HG02642 (cell line): ENCODE data around the gene SP2.
A peak's percentile ranks its signal among the peaks of the same experiment; 100 is the strongest.
"Not testable (repeated sequence)": the region's sequence is repeated elsewhere in the genome, so short reads cannot be mapped to it uniquely, and the experiment has no call there.

Source experiments
- ATAC-seq: cut with Tn5 transposase; IDR thresholded peaks from one replicate; pipeline ENCODE4 v1.9.1; 2021; ENCODE audit warnings: mild to moderate bottlenecking; ENCODE audit not compliant: unreplicated experiment, poor library complexity

The SP2 gene

DNA sequence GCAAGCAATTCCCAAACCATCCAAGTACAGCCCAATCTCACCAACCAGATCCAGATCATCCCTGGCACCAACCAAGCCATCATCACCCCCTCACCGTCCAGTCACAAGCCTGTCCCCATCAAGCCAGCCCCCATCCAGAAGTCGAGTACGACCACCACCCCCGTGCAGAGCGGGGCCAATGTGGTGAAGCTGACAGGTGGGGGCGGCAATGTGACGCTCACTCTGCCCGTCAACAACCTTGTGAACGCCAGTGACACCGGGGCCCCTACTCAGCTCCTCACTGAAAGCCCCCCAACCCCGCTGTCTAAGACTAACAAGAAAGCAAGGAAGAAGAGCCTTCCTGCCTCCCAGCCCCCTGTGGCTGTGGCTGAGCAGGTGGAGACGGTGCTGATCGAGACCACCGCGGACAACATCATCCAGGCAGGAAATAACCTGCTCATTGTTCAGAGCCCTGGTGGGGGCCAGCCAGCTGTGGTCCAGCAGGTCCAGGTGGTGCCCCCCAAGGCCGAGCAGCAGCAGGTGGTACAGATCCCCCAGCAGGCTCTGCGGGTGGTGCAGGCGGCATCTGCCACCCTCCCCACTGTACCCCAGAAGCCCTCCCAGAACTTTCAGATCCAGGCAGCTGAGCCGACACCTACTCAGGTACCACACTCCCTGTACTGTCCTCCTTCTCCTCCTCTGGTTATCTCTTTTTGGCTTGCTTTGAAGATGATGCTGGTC is 20.6 kb downstream of the SP2 start:
- ATAC-seq = no peak

DNA sequence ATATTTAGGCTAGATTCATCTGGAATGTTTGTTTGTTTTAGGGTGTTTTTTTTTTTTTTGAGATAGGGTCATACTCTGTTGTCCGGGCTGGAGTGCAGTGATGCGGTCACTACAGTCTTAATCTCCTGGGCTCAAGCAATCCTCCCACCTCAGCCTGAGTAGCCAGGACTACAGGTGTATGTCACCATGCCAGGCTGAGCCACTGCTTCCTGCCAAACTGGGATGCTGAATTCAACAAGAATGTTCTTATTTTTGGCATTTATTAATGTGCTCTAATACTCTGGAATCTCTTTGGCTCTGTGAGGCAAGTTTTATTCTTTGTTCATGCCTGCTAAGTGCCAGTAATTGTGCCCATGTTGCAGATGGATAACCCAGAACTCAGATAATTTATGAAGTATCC is 21.5 kb downstream of the SP2 start:
- ATAC-seq = no peak

DNA sequence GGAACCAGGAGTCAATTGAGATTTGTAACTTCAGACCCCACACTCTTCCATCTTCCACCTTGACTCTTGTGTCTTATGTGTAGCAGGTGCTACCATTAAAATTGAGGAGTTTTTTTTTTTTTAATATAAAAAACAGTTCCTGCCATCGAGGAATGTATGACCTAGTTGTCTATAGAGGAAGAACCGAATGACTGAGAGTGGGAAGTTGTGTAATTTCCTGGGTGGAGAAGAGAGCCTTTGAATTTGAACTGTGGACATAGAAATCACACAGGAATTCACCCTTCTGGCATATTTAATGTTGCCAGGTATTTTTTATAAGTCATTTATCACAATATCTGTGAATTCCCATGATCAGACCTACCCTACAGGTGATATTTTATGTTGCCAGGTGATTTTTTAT is 22.0 kb downstream of the SP2 start:
- ATAC-seq = no peak

DNA sequence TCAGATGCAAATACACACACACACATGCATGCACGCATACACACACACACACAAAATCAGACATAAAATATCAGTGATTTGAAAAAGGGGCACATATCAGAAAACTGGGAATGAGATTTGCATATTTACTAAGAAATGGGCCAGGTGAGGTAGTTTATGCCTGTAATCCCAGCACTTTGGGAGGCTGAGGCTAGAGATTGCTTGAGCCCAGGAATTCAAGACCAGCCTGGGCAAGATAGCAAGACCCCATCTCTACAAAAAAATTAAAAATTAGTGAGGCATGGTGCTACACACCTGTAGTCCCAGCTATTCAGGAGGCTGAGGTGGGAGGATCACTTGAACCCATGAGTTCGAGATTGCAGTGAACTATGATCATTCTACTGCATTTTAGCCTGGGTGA is 23.0 kb downstream of the SP2 start:
- ATAC-seq = no peak

DNA sequence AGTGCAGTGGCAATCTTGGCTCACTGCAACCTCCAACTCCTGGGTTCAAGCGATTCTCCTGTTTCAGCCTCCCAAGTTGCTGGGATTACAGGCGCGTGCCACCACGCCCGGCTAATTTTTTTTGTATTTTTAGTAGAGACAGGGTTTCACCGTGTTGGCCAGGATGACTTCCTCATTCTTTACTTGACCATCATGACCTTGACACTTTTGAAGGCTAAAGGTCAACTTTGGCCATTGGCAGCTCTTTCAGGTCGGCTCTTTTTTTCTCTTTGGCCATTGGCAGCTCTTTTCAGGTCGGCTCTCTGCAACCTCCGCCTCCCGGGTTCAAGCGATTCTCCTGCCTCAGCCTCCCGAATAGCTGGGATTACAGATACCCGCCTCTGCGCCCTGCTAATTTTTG is 23.9 kb downstream of the SP2 start:
- not testable (repeated sequence) for ATAC-seq

DNA sequence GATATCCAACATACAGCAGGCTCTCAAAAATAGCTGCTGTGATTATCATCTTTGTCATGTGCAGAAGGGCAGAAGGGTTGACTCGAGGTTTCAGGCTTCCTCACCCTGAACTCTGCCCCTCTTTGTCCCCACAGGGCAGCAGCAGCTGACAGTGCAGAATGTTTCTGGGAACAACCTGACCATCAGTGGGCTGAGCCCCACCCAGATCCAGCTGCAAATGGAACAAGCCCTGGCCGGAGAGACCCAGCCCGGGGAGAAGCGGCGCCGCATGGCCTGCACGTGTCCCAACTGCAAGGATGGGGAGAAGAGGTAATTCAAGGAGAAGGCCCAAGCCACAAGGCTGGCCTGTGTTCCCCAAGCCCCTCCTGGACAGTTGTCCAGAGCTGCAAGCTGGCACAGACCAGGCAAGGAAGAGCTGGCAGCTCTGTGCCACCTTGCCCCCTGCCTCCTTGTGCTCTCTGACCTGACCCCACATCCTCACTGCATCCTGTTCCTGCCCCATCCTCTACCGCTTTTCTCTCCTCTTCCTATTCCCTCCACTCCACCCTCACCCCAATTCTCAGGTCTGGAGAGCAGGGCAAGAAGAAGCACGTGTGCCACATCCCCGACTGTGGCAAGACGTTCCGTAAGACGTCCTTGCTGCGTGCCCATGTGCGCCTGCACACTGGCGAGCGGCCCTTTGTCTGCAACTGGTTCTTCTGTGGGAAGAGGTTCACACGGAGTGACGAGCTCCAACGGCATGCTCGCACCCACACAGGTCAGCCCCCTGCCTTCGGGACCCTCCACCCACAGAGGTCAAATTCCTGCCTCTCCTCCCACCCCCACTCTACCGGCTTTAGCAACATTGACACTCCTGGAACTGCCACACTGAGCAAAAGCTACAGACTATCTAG is 29.0 kb downstream of the SP2 start:
- no peak for ATAC-seq

DNA sequence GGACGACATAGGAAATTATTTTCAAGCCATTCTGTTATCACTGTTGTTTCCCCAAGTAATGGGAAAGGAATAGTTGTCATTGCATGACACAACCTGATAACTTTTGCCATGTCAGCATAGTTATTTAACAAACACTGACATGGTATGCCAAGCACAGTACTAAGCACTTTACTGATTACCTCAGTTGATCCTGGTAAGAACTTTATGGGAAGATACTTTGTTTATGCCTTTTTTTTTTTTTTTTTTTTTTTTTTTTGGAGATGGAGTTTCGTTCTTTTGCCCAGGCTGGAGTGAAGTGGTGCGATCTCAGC is 29.6 kb downstream of the SP2 start:
- ATAC-seq = no peak

DNA sequence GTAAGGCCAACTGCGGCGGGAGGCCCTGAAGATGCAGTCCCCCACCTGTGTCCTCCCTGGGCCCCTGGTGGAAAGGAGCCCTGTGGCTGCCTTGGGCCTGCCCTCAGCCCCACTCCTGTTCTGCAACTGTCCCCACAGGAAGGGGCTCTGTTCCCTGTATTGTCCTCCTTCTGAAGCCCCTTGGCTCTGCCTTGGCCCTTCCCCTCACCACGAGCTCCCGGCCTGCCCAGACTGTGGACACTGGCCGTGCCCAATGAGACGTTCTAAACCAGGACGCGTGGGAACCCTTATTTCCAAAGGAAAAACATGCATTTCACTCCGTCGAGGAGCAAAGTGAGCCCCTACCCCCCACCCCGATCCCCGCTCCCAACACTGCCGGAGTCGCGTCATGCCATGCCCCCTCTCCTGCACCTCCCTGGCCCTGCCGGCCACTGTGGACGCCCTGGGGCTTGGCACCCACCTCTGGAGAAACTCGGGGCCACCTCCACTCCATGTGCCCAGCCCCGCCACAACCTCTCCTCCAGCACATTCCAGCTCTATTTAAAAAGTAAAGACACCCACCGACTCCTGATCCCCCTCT is 31.9 kb downstream of the SP2 start:
- no peak for ATAC-seq

DNA sequence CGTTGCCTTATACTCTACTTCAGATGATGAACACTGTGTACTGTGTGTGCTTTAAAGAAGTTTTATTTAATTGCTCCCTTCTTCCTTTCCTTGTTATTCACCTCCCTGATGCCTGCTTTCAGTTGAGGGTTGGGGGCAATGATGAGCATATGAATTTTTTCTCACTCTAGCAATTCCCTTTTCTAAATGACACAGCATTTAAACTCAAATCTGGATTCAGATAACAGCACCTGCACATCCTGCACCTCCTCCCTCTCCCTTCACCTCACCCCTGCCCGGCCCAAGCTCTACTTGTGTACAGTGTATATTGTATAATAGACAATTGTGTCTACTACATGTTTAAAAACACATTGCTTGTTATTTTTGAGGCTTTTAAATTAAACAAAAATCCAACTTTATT is 32.4 kb downstream of the SP2 start:
- ATAC-seq = no peak

DNA sequence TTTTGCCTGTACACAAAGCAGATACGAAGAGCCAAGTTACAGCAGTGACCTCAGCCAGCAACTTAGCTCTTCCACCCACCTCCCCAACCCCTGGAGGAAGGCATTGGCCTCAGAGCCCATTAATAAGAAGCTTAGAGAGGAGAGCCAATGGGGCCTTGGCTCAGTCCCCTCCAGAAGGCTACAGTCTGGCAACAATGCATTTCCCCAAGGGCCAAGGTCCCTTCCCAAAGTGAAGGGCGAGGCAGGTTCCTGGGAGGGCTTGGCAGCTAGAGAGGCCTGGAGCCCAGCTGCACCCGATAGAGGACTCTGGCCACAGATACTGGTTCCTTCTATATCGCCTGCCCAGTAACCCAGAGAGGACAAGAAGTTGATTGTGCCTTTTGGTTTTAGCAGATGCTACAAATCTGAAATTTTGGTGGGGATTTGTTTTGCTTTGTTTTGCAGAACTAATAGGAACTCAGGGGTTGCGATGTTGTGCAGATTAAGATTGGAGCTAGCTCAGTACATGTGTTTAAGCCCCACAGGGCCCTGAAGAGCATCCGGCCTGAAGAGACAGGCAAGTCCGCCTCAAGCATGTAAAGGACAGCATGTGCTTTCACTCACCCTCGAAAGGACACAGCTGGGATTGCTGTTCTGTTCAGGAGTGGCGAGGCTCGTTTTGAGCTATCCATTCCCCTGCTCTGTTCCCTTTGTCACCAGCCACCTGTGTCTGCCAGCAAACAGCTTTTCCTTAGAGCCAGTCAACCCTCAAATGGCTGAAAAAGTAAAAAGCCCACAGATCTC is 33.4 kb downstream of the SP2 start:
- no peak for ATAC-seq

DNA sequence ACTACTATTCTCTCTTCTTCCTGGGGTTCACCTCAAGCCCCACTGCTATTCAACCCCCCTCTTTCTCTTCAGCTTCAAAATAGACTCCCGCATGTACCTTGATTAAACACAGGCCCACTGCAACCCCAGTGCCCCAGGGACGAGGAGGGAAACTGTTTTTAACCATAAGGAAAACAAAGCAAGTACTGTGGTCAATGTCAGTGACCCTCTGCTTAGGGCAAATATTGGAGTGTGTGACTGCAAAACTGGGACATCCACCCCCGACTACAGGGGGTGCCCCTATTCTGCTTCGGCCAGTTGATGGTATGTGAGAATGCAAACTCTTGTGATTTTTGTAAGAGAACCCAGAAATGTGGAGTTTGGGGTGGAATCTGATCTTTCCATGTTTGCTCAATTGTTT is 35.8 kb downstream of the SP2 start:
- ATAC-seq = no peak

DNA sequence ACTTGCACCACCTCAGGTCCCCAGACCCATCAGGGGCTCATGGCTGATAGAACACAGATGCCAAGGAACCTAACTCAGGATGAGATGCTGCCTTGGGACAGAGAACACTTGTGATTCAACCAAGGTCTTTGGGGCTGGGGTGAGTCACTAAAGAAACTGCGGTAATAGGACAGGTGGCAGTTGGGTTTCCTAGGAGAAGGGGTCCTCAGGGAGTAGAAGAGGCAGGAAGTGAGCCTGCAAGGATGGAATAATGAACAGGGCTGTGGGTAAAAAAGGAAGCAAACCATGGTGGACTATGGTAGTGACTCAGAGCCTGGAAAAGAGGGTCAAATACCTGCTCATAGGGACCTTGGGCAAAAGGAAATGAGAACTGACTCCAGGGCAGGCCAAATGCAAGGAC is 38.8 kb downstream of the SP2 start:
- ATAC-seq = no peak

DNA sequence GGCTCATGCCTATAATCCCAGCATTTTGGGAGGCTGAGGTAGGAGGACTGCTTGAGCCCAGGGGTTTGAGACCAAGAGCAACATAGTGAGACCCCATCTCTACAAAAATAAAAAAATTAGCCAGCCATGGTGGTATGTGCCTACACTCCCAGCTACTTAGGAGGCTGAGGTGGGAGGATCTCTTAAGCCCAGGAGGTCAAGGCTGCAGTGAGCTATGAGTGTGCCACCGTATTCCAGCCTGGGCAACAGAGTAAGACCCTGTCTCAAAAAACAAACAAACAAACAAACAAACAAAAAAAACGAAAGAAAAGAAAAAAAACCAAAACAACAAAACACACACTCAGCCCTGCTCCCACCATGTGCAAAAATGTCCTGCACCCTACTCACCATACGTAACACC is 39.4 kb downstream of the SP2 start:
- not testable (repeated sequence) for ATAC-seq

DNA sequence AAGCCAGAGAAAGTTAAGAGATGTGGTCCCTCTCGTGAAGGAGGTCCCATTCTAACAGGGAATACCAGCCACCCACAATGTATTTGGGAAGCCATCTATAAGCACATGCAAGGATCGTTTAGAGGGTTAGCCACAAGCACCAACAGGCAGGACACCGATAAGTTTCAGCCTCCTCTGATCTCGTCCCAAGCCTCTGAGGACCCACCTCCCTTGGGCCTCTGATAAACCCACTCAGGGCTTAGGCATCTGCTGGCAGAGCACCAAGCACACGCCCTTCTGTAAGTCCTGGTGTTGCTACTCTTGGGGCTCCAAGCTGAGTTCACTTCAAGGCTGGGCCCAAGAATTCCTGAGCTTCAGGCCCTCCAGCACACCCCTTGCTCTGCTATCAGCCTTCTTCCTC is 39.9 kb downstream of the SP2 start:
- no peak for ATAC-seq

DNA sequence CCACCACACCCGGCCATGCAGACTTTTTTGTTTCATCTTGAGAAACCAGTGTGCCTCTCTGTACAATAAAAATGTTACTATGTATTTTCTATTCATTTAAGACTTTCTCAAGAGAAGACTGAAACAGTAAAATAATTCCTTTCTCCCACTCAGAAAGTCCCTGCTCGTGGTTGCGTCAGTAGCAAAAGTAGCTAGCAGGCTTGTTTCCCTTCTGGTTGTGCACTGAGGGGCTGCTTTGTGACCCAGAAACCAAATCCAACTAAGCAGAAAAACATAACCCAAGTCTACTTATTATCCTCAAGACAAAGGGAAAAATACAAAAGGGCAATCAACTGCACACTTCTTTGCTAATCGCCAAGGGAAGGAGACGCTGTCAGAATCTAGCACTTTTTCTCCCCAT is 41.9 kb downstream of the SP2 start:
- ATAC-seq = no peak

DNA sequence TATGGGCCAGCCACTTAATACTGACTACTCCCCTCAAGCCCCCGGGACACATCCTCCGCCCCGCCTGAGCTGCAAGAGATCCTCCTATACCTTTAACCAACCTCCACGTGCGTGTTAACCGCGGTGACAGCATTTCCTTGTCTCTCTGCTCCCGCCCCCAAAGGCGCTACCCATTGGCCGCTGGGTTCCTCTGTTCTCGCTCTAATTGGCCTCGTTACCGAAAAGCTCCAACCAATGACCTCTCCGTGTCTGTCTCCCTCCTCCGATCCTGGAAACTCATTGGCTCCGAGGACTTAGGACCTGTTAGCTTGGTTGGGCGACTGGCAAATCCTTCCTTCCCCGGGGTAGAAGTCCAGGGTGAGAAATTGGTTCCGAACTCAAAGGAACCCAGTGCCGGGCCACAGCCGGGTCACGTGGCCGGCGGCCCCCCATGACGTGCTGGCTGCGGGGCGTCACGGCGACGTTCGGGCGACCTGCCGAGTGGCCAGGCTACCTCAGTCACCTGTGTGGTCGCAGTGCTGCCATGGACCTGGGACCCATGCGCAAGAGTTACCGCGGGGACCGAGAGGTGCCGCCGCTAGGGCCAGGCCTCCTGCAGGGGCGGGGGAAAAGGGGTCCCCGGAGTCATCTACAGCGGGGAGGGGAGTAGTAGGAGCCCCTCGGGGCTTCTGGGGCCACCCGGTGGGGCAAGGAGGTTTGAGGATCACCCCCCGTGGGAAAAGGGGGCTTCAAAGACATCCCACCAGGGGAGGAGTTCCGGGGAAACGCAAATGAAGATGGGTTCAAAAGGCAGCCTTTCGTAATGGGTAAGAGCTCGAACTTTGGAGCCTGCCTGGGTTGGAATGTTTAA is 45.4 kb downstream of the SP2 start, which contains the start of gene PNPO:
Gene PNPO (plus strand): TSS at position 326 of the 850 bp plus-strand sequence. CDS start 105 bp downstream, at position 431.
- ATAC-seq = peak; percentile 93

DNA sequence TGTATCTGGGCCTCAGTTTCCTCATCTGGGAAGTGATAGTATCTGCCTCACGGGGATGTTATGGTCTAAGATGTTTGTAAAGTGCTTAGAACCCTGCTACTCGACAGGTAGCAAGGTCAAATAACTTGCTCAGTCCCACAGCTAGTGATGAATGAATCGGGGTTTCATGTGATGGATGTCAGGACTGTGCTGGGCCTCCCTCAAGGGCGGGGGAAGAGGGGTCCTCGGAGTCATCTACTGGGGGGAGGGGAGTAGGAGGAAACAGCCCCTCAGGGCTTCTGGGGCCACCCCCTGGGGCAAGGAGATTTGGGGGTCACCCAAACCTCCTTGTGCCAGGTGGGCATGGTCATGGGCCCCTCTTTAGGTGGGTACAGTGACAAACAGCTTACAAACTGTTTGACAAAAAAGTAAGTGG is 46.1 kb downstream of the SP2 start:
- ATAC-seq = no peak

DNA sequence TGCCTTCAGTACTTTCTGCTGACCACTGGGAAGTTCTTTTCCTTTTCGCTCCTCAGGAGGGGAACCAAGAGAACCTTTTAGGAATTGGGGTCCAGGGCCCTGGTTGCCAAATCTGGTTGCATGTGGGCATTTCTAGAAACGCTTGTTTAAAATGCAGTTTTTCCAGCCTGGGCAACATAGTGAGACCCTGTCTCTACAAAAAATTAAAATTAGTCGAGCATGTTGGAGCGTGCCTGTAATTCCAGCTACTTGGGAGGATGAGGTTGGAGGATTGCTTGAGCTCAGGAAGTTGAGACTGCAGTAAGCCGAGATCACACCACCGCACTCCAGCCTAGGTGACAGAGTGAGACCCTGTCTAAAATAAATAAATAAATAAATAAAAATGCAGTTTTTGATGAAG is 46.5 kb downstream of the SP2 start:
- ATAC-seq = no peak

DNA sequence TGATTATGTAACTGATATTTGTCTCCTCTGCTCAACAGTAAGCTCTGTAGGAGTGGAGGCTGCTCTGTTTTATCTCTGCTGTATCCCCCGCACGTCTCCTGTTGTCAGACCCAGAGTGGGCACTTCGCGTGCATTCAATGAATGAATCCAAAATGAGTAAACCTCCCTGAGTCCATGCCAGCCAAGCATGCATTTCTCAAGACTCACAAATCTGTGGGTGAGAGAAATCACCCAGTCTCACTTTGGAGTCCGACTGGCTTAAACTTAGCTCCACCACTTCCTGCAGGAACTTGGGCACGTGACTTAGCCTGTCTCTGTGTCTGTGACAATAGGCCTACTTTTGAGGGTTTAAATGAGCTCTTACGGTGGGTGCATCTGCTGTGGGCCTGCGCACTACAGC is 49.0 kb downstream of the SP2 start:
- no peak for ATAC-seq
